GM13977 (cell line): ENCODE data around the gene CATSPER3.

Experiments
- DNase-seq: peaks from one replicate; pipeline ENCODE4 v3.0.0; 2012; ENCODE audit warnings: low spot score
- in situ Hi-C: fragments of 300-500 bp; cut with MboI; formaldehyde crosslinking; loops from one replicate; pipeline ENCODE4 v1.12.0; 2022; ENCODE audit warnings: low sequenced_read_pairs, low pct_unique_long_range_greater_than_20kb, mixed read lengths, inconsistent platforms; ENCODE audit not compliant: unreplicated experiment
- TF ChIP-seq, protein P1 (sequence below): IDR thresholded peaks from 2 replicates; pipeline ENCODE4 v1.5.1; 2012; ENCODE audit warnings: mild to moderate bottlenecking, control low read depth; ENCODE audit not compliant: insufficient read depth; ENCODE audit errors: extremely low read depth, missing control alignments

The CATSPER3 gene

DNA sequence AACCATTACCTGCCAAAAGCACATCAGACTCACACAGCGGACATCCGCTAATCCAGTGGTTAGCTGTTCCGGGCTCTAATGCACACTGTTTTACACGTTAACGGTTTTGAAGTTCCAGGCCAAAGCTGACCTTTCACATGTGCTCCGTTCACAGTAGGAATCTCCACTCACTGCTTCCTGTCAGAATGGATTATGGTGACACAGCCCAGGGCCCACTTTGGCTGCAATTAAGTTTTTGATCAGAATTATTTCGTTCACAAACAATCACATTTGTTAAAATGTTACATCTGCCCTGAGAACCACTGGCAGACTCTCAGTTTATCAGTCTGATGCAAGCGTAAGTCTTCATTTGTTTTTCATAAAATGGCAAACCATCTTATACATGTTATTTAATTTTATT lies 30.2 kb upstream of the CATSPER3 start:
- no peak for DNase-seq
- TF ChIP-seq, protein P1, sequence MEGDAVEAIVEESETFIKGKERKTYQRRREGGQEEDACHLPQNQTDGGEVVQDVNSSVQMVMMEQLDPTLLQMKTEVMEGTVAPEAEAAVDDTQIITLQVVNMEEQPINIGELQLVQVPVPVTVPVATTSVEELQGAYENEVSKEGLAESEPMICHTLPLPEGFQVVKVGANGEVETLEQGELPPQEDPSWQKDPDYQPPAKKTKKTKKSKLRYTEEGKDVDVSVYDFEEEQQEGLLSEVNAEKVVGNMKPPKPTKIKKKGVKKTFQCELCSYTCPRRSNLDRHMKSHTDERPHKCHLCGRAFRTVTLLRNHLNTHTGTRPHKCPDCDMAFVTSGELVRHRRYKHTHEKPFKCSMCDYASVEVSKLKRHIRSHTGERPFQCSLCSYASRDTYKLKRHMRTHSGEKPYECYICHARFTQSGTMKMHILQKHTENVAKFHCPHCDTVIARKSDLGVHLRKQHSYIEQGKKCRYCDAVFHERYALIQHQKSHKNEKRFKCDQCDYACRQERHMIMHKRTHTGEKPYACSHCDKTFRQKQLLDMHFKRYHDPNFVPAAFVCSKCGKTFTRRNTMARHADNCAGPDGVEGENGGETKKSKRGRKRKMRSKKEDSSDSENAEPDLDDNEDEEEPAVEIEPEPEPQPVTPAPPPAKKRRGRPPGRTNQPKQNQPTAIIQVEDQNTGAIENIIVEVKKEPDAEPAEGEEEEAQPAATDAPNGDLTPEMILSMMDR, result no peak
- in situ Hi-C loops, result no loop called here

DNA sequence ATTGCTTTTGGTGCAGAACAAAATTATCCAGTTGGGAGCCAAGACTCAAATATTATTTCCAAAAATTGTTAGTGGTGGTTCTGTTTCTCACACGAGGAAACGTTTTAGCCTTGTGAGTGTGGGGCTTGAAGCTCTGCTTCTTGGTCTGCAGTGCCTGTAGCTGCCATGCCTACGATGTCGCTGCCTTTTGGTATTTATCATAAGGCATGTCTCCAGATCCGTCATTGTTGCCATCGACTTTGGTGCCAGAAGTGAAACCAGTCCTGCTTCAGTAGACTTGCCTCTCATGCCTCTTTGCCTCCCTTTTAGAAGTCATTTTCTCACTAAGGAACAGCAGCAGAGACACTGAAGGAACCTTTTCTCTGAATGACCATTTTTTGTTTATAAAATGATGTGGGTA lies 29.7 kb upstream of the CATSPER3 start:
- no peak for DNase-seq
- TF ChIP-seq, protein P1, result no peak
- in situ Hi-C loops, result no loop called here

DNA sequence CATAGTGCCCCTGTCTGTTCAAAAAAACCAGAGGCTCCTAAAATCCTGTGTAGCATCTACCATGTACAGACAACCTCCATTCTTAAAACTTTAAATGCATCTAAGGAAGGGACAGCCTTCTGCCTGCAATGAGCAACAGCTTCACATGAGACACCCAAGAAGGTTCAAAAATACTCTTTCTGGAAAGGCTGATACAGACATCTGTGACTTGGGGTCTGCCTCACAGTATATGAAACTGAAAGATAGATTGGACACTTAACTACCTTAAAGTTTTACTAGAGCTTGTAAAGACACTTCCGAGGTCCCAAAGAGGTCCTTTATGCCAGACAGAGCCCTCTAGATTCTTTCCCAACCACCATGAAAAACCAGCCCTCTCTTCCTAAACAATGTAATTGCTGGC lies 28.2 kb upstream of the CATSPER3 start:
- DNase-seq, result no peak
- in situ Hi-C loops, result no loop called here
- TF ChIP-seq, protein P1, result no peak

DNA sequence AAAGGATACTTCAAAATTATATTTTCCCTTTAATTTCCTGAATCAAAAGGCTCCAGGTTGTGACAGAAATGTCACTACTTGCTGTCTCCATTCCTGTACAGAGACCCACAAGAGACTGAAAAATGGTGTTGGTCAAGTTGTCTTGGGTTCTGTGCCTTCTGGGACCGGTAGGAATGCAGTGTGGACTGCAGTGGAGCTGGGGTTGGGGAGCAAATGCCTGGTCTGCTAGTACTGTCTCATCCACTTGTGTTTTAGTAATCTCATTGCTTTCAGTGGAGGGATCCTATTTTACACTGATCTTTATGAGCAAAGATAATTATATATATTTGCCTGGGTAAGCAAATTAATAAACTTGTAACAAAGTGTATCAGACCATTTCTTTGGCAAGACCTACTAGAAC lies 24.2 kb upstream of the CATSPER3 start:
- TF ChIP-seq, protein P1, result no peak
- in situ Hi-C loops, result no loop called here
- DNase-seq, result no peak

DNA sequence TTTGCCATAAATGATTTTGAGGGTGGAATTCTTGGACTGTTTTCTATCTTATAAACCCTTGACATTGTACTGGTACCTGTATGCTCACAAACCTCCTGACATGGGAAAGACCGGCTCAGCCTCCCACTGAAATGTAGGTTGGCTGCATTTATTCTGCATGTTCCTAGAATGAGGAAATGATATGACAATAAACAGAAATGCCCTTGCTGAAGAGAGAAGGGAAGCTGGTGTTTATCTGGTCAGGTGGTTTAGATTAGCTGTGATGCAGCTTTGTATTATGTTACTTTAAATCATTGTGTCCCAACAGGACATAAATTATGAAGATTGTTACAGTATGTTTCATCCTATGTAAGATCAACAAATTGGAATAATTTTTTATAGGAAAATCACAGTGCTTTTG lies 23.1 kb upstream of the CATSPER3 start:
- no peak for DNase-seq
- TF ChIP-seq, protein P1, result no peak
- in situ Hi-C loops, result no loop called here

DNA sequence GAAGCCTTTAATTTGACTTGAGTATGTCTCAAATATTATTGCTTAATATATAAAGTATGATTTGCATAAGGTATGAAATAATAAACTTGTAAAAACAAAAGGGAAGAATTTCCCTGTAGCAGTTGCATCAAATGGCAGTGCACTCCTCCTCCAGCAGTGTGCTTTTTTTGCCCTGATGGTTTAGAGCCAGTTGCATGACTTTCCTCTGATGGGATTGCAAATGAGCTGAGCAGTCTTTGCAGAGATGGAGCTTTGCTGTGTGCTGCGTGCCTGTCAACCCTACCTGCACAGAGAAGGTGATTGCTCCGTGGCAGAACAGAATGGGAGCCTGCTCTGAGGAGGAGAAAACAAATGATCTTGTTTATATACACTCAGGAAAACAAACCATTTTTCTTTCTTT lies 22.7 kb upstream of the CATSPER3 start:
- in situ Hi-C loops, result no loop called here
- TF ChIP-seq, protein P1, result no peak
- no peak for DNase-seq

DNA sequence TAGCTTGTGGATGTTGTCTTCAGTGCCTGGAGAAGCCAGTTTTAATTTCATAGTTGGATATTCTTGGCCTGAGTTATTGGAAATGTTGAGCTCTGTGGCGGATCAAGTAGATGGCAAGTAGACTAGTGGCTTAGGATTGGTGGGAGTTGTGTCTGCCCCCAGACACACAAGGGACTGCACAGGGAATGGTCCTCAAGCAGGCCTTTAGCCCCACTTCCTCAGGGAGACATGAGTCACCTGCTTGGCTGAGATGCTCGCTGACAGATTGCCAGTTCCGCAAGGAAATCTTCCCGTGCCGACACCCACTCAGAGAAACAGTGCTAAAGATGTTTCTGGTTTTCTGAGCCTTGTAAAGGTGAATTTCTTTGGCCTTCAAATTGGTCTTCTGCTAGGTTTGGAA lies 18.8 kb upstream of the CATSPER3 start:
- DNase-seq, result no peak
- TF ChIP-seq, protein P1, result no peak
- in situ Hi-C loops, result no loop called here
